GM12875 (cell line): ENCODE results near the gene IL32.
"Not testable (repeated sequence)": the region's sequence is repeated elsewhere in the genome, so short reads cannot be mapped to it uniquely, and the experiment has no call there.

ENCODE experiments used
- H3K4me3 ChIP-seq: one replicate; pipeline ENCODE4 v1.5.1; 2011; ENCODE audit warnings: low read depth, low read length, control low read depth
- CTCF ChIP-seq: IDR thresholded peaks from 2 replicates; pipeline ENCODE4 v1.5.1; 2011; ENCODE audit warnings: low read depth, mild to moderate bottlenecking, control low read depth, inconsistent platforms, low read length, moderate library complexity, borderline replicate concordance; ENCODE audit not compliant: insufficient read depth

IL32 gene

GRCh38 chr16:3076577-3076976, 11.1 kb downstream of the IL32 start:
- no peak overlapping the region for H3K4me3 ChIP-seq
- no peak for TF ChIP-seq CTCF

- H3K4me3 ChIP-seq: no peak overlapping the region
These were observed 14.6 kb downstream of the IL32 start for GRCh38 chr16:3080024-3080423.

GRCh38 chr16:3081957-3082356, 16.5 kb downstream of the IL32 start:
- H3K4me3 ChIP-seq: not testable (repeated sequence)

More at GRCh38 chr16:3080024-3080423, 14.6 kb downstream of the IL32 start:
- no peak for TF ChIP-seq CTCF

DNA sequence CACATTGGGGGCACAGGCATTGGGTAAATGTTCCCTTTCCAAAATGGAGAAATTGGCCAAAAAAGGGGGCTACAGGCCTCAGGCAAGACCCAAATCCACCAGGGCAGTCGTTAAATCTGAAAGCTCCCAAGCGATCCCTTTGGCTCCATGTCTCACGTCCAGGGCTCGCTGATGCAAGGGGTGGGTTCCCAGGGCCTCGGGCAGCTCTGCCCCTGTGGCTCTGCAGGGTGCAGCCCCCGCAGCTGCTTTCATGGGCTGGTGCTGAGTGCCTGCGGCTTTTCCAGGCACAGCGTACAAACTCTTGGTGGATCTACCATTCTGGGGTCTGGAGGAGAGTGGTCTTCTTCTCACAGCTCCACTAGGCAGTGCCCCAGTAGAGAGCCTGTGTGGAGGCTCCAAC, 18.0 kb downstream of the IL32 start:
- H3K4me3 ChIP-seq: not testable (repeated sequence)

DNA sequence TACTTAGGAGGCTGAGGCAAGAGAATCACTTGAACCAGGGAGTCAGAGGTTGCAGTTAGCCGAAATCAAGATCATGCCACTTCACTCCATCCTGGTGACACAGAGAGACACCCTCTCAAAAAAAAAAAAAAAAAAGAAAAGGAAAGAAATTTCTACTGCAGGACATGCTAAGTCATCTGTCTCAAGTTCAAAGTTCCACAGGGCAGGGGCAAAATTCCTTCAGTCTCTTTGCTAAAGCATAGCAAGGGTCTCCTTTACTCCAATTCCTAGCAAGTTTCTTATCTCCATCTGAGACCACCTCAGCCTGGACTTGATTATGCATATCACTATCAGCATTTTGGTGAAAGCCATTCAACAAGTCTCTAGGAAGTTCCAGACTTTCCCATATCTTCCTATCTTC, 19.1 kb downstream of the IL32 start:
- no peak for TF ChIP-seq CTCF
- no peak overlapping the region for H3K4me3 ChIP-seq

GRCh38 chr16:3084969-3085670, 19.7 kb downstream of the IL32 start:
- no peak overlapping the region for H3K4me3 ChIP-seq
- no peak for TF ChIP-seq CTCF

- no peak overlapping the region for H3K4me3 ChIP-seq
- TF ChIP-seq CTCF: no peak
These were observed 20.6 kb downstream of the IL32 start for GRCh38 chr16:3085868-3086595.

- no peak overlapping the region for H3K4me3 ChIP-seq
- TF ChIP-seq CTCF: no peak
These were observed 21.3 kb downstream of the IL32 start for GRCh38 chr16:3086596-3087242.
